ENCODE results near the gene MYOM1.

- TF ChIP-seq CTCF (IDR thresholded peaks at IDR 0.05) (no peak), POLR2A (IDR thresholded peaks at IDR 0.05) (no peak), POLR2AphosphoS5 (IDR thresholded peaks at IDR 0.05) (no peak), EP300 (IDR thresholded peaks at IDR 0.05) (no peak)
Observed at GRCh38 chr18:3114451-3114850, 105.3 kb downstream of the MYOM1 start.

All from sigmoid colon (tissue), 4 donors.